ENCODE measurements around the gene SPINK8. TPM values are rescaled to one million over a fixed set of nuclear protein-coding genes. Genes with fewer than 3 reads are reported as not detected.

Gene SPINK8
- total and polyA plus RNA-seq, 2 of the 8 experiments (the other 6 are each of a cell fraction or from before 2014, with no cell fraction given) = 0.29 TPM; not detected in 1

GRCh38 chr3:48370333-48370713 is 36.9 kb upstream of the SPINK8 start (continued):
- TF ChIP-seq NRF1 (IDR thresholded peaks at IDR 0.05; ENCODE audit: low read depth, low read length) = no peak
